Activated B cell treated with CpG ODN at 0.5 μM for 24 hours (primary cell): ENCODE measurements around the gene SLAMF6. TPM values are rescaled to one million over a fixed set of nuclear protein-coding genes. Genes with fewer than 3 reads are reported as not detected.

Experiments
- ATAC-seq: fragments of 200-7000 bp; cut with Tn5 transposase; one replicate; pipeline ENCODE4 v1.10.0; 2021; ENCODE audit warnings: low read depth, mild to moderate bottlenecking, moderate library complexity
- CTCF ChIA-PET: fragments of 350-600 bp; sonication (Branson Sonifier 250); formaldehyde crosslinking; loops from one replicate; lab custom pipeline; 2021; ENCODE audit warnings: antibody characterized with exemption; lab: Charles Lee
- POLR2A ChIA-PET: fragments of 350-600 bp; sonication (Branson Sonifier 250); formaldehyde crosslinking; loops from one replicate; lab custom pipeline; 2021; ENCODE audit warnings: antibody characterized with exemption; lab: Charles Lee
- DNase-seq: peaks from one replicate; pipeline ENCODE4 v3.0.0; 2022
- H3K27ac Mint-ChIP-seq: one replicate; pipeline ENCODE4 v1.8.0; 2020; ENCODE audit warnings: mixed read lengths
- H3K27me3 Mint-ChIP-seq: one replicate; pipeline ENCODE4 v1.8.0; 2021; ENCODE audit warnings: mixed read lengths
- H3K36me3 Mint-ChIP-seq: one replicate; pipeline ENCODE4 v1.8.0; 2021; ENCODE audit warnings: low read depth, mixed read lengths
- H3K4me1 Mint-ChIP-seq: one replicate; pipeline ENCODE4 v1.8.0; 2021; ENCODE audit warnings: mixed read lengths
- H3K4me3 Mint-ChIP-seq: one replicate; pipeline ENCODE4 v1.8.0; 2020; ENCODE audit warnings: mild to moderate bottlenecking, mixed read lengths
- H3K9me3 Mint-ChIP-seq: one replicate; pipeline ENCODE4 v1.8.0; 2020; ENCODE audit warnings: mixed read lengths
- CTCF ChIP-seq: fragments of 200-600 bp; IDR thresholded peaks from one replicate; pipeline ENCODE4 v1.8.0; 2022; ENCODE audit warnings: antibody characterized with exemption, mild to moderate bottlenecking
- intact Hi-C: fragments of 100-400 bp; cut with micrococcal nuclease; formaldehyde crosslinking; loops from one replicate; pipeline ENCODE4 v1.15.1; 2024
- total RNA-seq: library from RNA; stranded (reverse); gene quantifications from 2 replicates; pipeline ENCODE4 v1.2.3, GENCODE V29; 2022

The SLAMF6 gene
- total RNA-seq, 1 donor from 2014 or later: 31.2 TPM

- no peak for TF ChIP-seq CTCF
These were observed 35.8 kb upstream of the SLAMF6 start for GRCh38 chr1:160558660-160559380.

GRCh38 chr1:160553778-160554177, 30.7 kb upstream of the SLAMF6 start:
- CTCF ChIA-PET: interaction anchor here (3.7 kb wide), 1 partner anchor 125 kb away, joined by 13 read pairs; no protein-coding TSS in a partner anchor
- peaks cover 55% of the 10 kb centered on the region for H3K36me3 Mint-ChIP-seq
- DNase-seq: no peak
- H3K4me1 Mint-ChIP-seq: peaks cover 67% of the 10 kb centered on the region
- peak overlapping the region; percentile 90 for H3K27ac Mint-ChIP-seq
- POLR2A ChIA-PET: no interaction called here
- no peaks in the 10 kb centered on the region for H3K27me3 Mint-ChIP-seq
- no peak for ATAC-seq
- no peak for TF ChIP-seq CTCF
- peaks cover 2% of the 10 kb centered on the region for H3K9me3 Mint-ChIP-seq
- no peak overlapping the region for H3K4me3 Mint-ChIP-seq
- intact Hi-C loops: no loop called here

More at GRCh38 chr1:160558660-160559380, 35.8 kb upstream of the SLAMF6 start:
- Mint-ChIP-seq H3K36me3 (peaks cover 60% of the 10 kb centered on the region), H3K9me3 (peaks cover 24% of the 10 kb centered on the region), H3K27me3 (no peaks in the 10 kb centered on the region), H3K4me1 (peaks cover 49% of the 10 kb centered on the region), H3K27ac (peak overlapping the region; percentile 24), H3K4me3 (no peak overlapping the region)
- DNase-seq (no peak), ATAC-seq (no peak)
- ChIA-PET CTCF (no interaction called here), POLR2A (interaction anchor here (1.2 kb wide), 1 partner anchor 17 kb away, joined by 3 read pairs; no protein-coding TSS in a partner anchor)
- intact Hi-C loops: loop anchor here (2.0 kb wide), 1 partner anchor 14 kb away; no protein-coding TSS in a partner anchor

GRCh38 chr1:160552425-160552824, 29.4 kb upstream of the SLAMF6 start:
- no peak for ATAC-seq

GRCh38 chr1:160550572-160551034, 27.5 kb upstream of the SLAMF6 start:
- no peak for DNase-seq
- ChIA-PET POLR2A (interaction anchor here (0.6 to 7.7 kb wide), 6 partner anchors 10 to 132 kb away, joined by 3 to 56 read pairs (median 15); partner anchors contain the start of genes CD84 and SLAMF6), CTCF (interaction anchor here (1.0 to 7.8 kb wide), 4 partner anchors 19 to 121 kb away, joined by 3 to 52 read pairs (median 10); no protein-coding TSS in a partner anchor)
- ATAC-seq: no peak
- Mint-ChIP-seq H3K27me3 (no peaks in the 10 kb centered on the region), H3K4me1 (peaks cover 86% of the 10 kb centered on the region), H3K36me3 (peaks cover 69% of the 10 kb centered on the region), H3K27ac (peak overlapping the region; percentile 90), H3K9me3 (no peaks in the 10 kb centered on the region), H3K4me3 (no peak overlapping the region)
- intact Hi-C loops: no loop called here
- TF ChIP-seq CTCF: no peak

More at GRCh38 chr1:160552425-160552824, 29.4 kb upstream of the SLAMF6 start:
- peaks cover 60% of the 10 kb centered on the region for H3K36me3 Mint-ChIP-seq
- H3K4me3 Mint-ChIP-seq: no peak overlapping the region
- intact Hi-C loops: no loop called here
- peak overlapping the region; percentile 90 for H3K27ac Mint-ChIP-seq
- no peak for TF ChIP-seq CTCF
- H3K9me3 Mint-ChIP-seq: no peaks in the 10 kb centered on the region
- ChIA-PET POLR2A (interaction anchor here (0.6 to 7.7 kb wide), 3 partner anchors 10 to 25 kb away, joined by 3 to 56 read pairs (median 3); partner anchors contain the start of gene CD84), CTCF (interaction anchor here (1.0 to 7.8 kb wide), 3 partner anchors 26 to 124 kb away, joined by 3 to 52 read pairs (median 13); no protein-coding TSS in a partner anchor)
- no peak for DNase-seq
- peaks cover 74% of the 10 kb centered on the region for H3K4me1 Mint-ChIP-seq
- no peaks in the 10 kb centered on the region for H3K27me3 Mint-ChIP-seq

- no peak for ATAC-seq
- Mint-ChIP-seq H3K36me3 (peaks cover 73% of the 10 kb centered on the region), H3K9me3 (no peaks in the 10 kb centered on the region), H3K4me3 (peak overlapping the region; percentile 61), H3K27ac (peak overlapping the region; percentile 90), H3K4me1 (peaks cover 93% of the 10 kb centered on the region), H3K27me3 (no peaks in the 10 kb centered on the region)
- TF ChIP-seq CTCF: no peak
- intact Hi-C loops: loop anchor here (1.0 to 2.0 kb wide), 4 partner anchors 9 to 61 kb away; no protein-coding TSS in a partner anchor
- CTCF ChIA-PET: interaction anchor here (0.7 to 7.8 kb wide), 9 partner anchors 9 to 120 kb away, joined by 3 to 52 read pairs (median 4); partner anchors contain the start of gene SLAMF6
- POLR2A ChIA-PET: interaction anchor here (0.5 to 7.7 kb wide), 18 partner anchors 9 to 345 kb away, joined by 3 to 56 read pairs (median 4); partner anchors contain the start of genes CD84 and SLAMF6
- no peak for DNase-seq
These were observed 26.6 kb upstream of the SLAMF6 start for GRCh38 chr1:160549665-160550006.
